ENCODE measurements around the gene ZFHX3.

Gene ZFHX3

DNA sequence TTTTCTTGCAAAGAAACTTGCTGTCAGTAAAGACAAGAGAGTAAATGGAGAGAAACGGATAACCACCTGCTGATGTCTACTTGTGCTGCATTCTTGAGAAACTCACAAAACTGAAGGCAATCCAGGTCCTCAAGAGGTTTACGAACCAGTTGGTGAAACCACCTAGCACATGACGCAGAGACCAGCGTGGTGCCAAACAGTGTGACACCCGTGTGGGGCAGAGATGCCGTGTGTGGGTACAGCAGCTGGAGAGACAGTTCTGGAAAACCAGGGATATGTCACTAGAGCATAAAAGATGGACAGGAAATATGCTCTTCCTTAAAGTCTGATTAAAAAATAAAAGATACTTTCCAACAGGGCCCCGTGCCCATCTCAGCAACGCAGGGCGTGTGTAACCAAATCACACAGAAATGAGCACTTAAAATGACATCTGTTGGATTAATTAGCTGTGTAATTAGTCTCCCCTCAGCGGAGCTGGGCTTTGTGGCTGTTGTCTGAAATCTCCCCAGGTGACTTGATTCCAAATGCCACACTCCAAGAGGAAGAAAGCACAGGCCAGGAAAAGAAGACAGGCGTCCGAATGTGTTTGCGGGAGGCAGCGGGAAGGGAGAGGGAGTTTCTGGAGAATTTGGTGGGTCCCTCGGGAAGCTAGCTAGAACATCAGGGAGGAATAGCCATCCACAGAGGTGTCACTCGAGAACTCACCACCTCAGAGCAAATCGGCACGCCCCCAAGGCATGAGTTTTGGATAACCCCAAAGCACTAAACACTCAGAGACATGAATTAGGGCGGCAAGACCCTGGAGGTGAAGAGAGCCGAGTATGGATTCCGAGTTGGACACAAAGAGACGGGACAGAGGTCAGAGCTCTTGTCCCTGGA is 109.8 kb downstream of the ZFHX3 start:
- CTCF ChIA-PET, result interaction anchor here (0.6 kb wide), 1 partner anchor 12 kb away, joined by 3 read pairs; no protein-coding TSS in a partner anchor
- Mint-ChIP-seq H3K36me3 (no peaks in the 10 kb centered on the region), H3K27me3 (peaks cover 9% of the 10 kb centered on the region)

DNA sequence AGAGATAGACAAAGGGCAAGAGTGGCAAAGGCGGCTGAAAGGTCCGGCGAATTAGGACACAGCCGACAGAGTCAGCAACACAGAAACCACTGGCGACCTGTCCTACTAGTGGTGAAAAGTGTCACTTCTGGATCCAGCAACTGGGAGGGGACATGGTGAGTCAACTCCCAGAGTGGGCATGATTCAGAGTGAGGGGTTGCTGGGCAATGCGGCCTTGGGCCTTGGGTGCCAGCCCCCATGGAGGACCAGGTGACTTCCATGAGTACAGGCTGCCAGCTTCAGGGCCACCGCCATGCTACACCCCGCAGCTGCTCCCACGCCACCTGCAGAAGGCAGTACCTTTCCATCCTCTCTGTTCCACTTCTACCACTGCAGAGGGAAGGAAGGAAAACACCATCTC is 110.6 kb downstream of the ZFHX3 start:
- Mint-ChIP-seq H3K4me3 (no peak overlapping the region), H3K36me3 (no peaks in the 10 kb centered on the region), H3K27me3 (peaks cover 9% of the 10 kb centered on the region), H3K4me1 (peaks cover 8% of the 10 kb centered on the region), H3K27ac (no peak overlapping the region), H3K9me3 (no peaks in the 10 kb centered on the region)
- CTCF ChIA-PET, result no interaction called here
- DNase-seq, result no peak

More for the DNA sequence above, 109.8 kb downstream of the ZFHX3 start:
- DNase-seq, result no peak
- Mint-ChIP-seq H3K4me1 (peaks cover under 1% of the 10 kb centered on the region), H3K27ac (no peak overlapping the region), H3K4me3 (no peak overlapping the region), H3K9me3 (no peaks in the 10 kb centered on the region)

DNA sequence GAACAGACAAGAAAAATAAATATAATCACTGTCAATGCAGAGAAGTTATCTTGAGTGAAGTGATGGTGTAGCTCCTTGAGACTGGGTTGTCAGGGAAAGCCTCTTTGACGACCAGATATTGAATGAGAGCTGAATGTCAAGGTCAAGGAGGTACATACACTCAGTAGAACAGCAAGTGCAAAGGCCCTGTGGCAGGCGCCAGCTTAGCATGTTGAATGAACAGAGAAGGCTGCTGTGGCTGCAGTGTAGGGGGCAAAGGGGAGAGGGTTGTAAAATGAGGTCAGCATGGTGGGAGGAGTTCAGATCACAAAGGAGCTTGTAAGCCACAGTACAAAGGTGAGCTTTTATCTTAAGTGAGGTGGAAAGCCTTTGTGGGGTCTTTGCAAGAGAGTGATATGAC is 111.5 kb downstream of the ZFHX3 start:
- H3K4me3 Mint-ChIP-seq, result no peak overlapping the region
- CTCF ChIA-PET, result no interaction called here
- no peaks in the 10 kb centered on the region for H3K9me3 Mint-ChIP-seq
- H3K27ac Mint-ChIP-seq, result peak overlapping the region; percentile 56
- no peak for DNase-seq
- peaks cover 17% of the 10 kb centered on the region for H3K4me1 Mint-ChIP-seq
- peaks cover 9% of the 10 kb centered on the region for H3K27me3 Mint-ChIP-seq
- H3K36me3 Mint-ChIP-seq, result no peaks in the 10 kb centered on the region

DNA sequence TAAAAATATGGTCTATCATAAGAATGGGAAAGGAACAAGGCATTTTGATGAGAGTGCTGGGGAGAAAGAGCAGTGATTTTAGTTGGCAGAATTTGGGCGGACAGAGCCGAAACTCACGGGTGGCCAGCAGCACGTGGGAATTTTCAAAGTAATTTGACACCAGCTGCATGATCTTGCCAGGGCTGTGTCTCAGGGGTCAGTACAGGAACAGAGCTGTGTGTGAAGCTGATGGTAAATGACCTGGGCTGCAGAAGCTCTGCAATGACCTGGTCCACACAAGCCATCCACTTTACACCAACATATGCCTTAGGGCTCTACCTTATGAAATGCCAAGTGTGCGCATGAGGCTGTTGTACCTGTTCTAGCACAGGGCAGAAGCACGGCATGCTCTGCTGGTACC is 112.0 kb downstream of the ZFHX3 start:
- CTCF ChIA-PET, result no interaction called here
- Mint-ChIP-seq H3K27me3 (peaks cover 9% of the 10 kb centered on the region), H3K27ac (no peak overlapping the region), H3K4me1 (peaks cover 21% of the 10 kb centered on the region), H3K4me3 (no peak overlapping the region), H3K36me3 (no peaks in the 10 kb centered on the region), H3K9me3 (no peaks in the 10 kb centered on the region)
- no peak for DNase-seq

DNA sequence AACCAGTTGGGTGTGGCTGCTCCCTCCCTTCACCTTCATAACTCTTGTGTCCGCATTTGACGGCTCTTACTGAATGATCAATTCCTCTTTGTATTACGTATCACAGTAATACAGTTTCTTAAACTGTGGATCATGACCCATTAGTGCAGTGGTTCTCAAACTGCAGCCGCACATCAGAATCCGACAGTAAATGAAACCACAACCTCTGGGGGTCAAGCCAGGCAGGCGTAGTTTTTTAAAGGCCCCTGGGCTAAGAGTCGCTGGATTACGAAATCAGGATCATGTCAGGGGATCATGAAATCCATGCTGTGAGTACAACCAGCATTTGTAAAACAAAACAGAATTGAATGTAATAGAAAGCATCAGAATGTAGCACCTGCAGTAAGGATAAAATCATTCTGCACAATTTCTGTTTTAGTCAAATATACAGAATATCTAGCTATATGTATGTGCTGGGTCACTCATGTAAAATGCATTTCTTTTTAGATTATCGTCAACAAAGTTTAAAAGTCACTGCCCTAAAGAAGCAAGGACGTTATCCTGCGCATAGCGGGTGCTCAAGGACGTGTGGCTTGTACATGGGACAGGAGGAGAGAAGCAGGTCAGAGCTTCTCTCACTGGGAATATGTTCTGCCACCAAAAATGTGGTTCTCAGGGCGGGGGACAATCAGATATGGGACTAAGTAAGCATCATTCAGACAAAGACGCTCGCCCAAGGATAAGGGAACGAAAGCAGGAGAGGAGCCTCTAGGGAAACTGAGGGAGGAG is 113.1 kb downstream of the ZFHX3 start:
- H3K4me1 Mint-ChIP-seq, result peaks cover 23% of the 10 kb centered on the region
- no peak overlapping the region for H3K27ac Mint-ChIP-seq
- H3K9me3 Mint-ChIP-seq, result no peaks in the 10 kb centered on the region
- H3K27me3 Mint-ChIP-seq, result peaks cover 9% of the 10 kb centered on the region
- no peaks in the 10 kb centered on the region for H3K36me3 Mint-ChIP-seq
- no peak overlapping the region for H3K4me3 Mint-ChIP-seq
- CTCF ChIA-PET, result no interaction called here
- no peak for DNase-seq

DNA sequence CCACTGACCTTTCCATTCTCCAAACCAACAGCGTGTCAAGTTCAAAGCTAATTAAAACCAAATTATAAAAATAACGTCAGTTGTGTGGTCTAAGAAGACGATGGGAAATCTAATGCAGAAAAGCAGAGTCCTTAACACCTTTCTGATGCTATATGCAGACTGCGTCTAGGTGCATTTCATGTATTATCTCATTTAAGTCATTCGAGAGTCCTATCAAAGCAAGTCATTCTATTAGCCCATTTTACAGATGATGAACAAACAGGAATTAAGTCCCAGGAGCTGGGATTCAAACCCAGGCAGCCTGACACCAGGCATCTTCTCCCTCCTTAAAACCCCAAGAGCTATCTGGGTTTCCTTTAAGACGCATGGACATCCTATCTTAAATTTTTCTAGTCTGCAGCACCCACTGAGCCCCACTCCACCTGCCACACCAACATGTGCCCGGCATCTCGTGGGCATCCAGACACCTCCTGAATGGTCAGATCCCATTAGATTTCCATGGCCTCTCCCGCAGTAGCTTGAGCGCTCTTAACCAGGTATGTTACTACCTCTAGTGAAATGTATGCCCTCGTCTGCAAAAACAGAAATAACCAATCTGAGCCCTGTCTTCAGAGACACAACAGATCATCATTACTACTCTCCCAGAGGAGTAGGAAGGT is 115.1 kb downstream of the ZFHX3 start:
- CTCF ChIA-PET, result interaction anchor here (0.6 kb wide), 1 partner anchor 29 kb away, joined by 3 read pairs; no protein-coding TSS in a partner anchor
- Mint-ChIP-seq H3K9me3 (no peaks in the 10 kb centered on the region), H3K27ac (no peak overlapping the region), H3K4me3 (no peak overlapping the region), H3K4me1 (peaks cover 23% of the 10 kb centered on the region), H3K36me3 (no peaks in the 10 kb centered on the region), H3K27me3 (peaks cover 5% of the 10 kb centered on the region)
- no peak for DNase-seq

DNA sequence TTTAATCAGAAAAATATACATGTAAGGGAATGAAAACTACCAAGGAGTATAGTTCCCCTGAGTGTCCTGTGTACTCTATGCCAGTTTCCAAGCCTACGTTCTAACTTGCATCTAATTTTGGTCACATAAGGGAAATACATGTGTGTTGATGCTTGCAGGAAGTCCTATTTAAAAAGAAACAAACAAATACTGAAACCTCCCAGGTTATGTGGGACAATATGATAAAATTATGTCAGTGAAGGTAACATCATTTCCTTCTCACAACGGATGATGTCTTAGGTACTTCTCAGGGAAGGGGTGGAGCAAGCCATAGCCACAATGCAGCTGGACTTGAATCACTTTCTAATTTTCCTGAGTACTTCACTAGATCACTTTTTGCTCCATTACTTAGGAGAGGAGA is 115.9 kb downstream of the ZFHX3 start:
- Mint-ChIP-seq H3K27me3 (peaks cover 4% of the 10 kb centered on the region), H3K4me3 (no peak overlapping the region), H3K27ac (peak overlapping the region; percentile 72), H3K4me1 (peaks cover 25% of the 10 kb centered on the region), H3K36me3 (no peaks in the 10 kb centered on the region), H3K9me3 (no peaks in the 10 kb centered on the region)
- CTCF ChIA-PET, result no interaction called here
- DNase-seq, result no peak

DNA sequence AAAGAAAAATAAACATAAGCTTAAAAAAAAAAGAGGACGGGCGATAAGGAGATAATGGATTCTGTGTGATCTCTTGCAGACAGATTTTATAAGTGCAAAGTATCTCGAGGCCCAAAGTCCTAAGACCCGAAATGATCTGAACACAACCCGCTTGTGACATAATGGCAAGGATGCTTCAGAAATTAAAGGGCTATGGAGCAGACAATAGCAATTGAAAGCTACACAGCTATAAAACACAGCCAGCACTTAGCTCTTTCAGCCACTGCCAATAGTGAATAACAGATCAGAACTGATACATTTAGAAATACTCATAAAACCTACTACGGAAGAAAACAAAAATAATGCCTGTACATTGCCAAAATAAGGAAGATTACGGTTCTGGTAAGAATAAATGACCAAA is 117.5 kb downstream of the ZFHX3 start:
- H3K27me3 Mint-ChIP-seq, result peaks cover 3% of the 10 kb centered on the region

DNA sequence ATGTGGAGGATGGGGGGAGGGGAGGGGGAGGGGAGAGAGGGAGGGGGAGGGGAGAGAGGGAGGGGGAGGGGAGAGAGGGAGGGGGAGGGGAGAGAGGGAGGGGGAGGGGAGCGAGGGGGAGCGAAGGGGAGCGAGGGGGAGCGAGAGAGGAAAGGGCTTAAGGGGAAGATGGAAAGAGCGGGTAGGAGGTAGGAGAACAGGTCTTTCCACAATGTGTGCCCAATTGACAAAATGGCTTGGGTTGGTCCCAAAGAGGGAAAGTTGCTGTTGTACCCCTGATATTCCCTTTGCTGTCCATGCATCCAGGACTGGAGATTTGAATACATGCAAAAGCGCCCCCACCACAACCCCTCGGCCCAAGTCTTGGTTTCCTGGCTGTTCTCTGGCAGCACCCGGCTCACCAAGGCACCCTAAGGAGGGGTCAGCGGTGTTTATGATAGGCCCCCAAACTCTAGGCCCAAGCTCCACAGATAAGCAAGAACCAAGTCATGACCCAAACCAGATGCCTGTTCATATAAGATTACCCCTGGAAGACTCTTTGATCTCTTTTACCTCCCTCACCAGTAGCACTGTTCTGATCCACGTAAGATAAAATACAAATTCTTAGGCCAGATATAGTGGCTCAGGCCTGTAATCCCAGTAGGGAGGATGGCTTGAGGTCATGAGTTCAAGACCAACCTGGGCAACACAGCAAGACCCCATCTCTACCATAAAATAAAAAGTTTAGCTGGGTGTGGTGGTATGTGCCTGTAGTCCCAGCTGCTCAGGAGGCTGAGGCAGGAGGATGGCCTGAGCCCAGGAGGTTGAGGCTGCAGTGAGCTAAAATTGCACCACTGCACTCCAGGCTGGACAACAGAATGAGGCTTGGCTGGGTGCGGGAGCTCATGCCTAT is 119.6 kb downstream of the ZFHX3 start:
- Mint-ChIP-seq H3K27ac (no peak overlapping the region), H3K4me1 (peaks cover 30% of the 10 kb centered on the region), H3K36me3 (peaks cover 1% of the 10 kb centered on the region), H3K4me3 (no peak overlapping the region), H3K9me3 (no peaks in the 10 kb centered on the region), H3K27me3 (peaks cover 3% of the 10 kb centered on the region)
- CTCF ChIA-PET, result interaction anchor here (1.3 kb wide), 1 partner anchor 71 kb away, joined by 4 read pairs; no protein-coding TSS in a partner anchor
- no peak for DNase-seq

More for the DNA sequence above, 117.5 kb downstream of the ZFHX3 start:
- H3K4me1 Mint-ChIP-seq, result peaks cover 25% of the 10 kb centered on the region
- H3K9me3 Mint-ChIP-seq, result no peaks in the 10 kb centered on the region
- CTCF ChIA-PET, result no interaction called here
- H3K36me3 Mint-ChIP-seq, result no peaks in the 10 kb centered on the region
- no peak for DNase-seq
- no peak overlapping the region for H3K27ac Mint-ChIP-seq
- H3K4me3 Mint-ChIP-seq, result no peak overlapping the region

DNA sequence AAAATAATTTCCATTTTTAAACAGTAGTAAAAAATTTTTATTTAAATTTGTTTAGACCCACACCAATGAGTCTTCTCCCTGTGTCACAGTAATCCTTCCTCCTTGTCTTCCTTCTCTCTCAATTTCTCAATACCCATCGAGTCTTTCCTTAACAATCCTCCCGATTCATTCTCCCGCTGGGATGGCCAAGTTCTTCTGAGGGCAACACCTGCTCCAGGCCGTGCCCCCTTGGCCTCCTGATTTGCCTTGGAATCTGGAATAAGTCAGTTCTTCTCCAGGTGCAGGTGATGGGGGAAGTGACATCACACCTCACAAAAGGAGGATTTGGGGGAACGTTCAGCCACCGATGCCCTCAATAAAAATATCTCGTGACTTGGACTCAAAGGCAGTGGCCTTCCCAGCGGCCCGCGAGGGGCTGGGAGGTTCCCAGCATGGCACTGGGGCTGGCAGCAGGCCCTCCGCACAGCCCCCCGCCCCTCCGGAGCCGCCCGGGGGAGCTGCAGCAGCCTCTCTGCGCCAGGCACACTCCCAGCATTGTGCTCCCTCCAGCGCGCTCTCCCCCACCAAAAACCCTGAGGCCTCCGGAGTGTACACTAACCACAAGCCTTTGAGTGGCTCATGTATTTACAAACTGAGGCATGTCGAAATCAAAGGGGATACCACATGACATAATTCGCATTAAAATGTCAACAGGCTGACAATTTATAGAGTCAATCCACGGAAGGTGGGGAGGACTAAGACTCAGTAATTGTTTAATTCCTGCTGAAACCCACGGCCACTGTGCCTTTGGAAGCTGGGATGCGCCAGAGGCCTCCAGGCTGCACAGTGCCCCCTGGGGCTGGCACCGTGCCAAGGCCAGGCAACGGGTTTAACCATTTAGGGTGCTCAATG is 120.5 kb downstream of the ZFHX3 start:
- CTCF ChIA-PET, result no interaction called here
- no peak overlapping the region for H3K27ac Mint-ChIP-seq
- H3K27me3 Mint-ChIP-seq, result peaks cover 3% of the 10 kb centered on the region
- no peak overlapping the region for H3K4me3 Mint-ChIP-seq
- peaks cover under 1% of the 10 kb centered on the region for H3K9me3 Mint-ChIP-seq
- no peak for DNase-seq
- H3K36me3 Mint-ChIP-seq, result peaks cover 1% of the 10 kb centered on the region
- peaks cover 28% of the 10 kb centered on the region for H3K4me1 Mint-ChIP-seq

DNA sequence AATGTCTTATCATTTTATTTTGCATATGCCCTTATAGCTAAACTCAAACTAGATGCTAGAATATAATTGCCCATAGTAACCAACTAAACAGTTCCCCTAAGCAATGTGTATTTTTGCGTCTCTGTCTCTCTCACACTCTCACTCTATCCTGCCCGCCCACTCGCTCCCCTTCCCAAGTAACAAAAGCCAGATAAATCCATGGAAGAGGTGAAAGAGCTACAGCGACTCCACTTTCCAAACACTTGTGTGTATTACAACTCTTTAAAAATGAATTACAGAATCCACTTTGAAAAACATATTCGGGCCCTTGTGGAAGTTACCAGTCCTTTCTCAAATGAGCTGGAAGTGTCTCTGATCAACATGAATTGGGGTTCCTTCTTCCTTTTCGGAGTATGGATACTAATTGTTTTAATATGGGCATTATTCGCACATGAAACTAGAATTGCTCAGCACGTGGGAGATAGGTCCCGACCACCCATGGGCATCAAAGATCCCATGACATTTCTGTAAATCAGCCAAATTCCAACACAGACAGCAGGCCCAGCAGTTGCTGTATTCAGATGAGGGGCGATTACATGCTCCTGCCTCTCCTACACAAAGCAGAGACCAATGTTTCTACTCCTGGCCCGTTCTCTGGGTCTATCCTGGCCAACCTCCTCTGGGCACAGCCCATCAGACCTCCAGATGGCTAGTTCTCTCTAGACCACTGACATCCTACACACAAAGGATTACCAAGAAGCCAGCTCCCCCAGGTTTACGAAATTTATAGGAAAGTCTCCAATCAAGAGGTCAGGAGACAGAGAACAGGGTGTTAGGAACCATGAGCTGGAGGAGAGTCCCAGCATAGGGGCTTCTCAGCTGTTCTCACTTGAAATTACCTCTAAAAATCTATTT is 121.5 kb downstream of the ZFHX3 start:
- Mint-ChIP-seq H3K27me3 (peaks cover 3% of the 10 kb centered on the region), H3K4me3 (no peak overlapping the region), H3K4me1 (peaks cover 28% of the 10 kb centered on the region), H3K36me3 (peaks cover 2% of the 10 kb centered on the region), H3K27ac (no peak overlapping the region), H3K9me3 (peaks cover 6% of the 10 kb centered on the region)
- CTCF ChIA-PET, result interaction anchor here (0.7 kb wide), 1 partner anchor 12 kb away, joined by 3 read pairs; no protein-coding TSS in a partner anchor
- no peak for DNase-seq

DNA sequence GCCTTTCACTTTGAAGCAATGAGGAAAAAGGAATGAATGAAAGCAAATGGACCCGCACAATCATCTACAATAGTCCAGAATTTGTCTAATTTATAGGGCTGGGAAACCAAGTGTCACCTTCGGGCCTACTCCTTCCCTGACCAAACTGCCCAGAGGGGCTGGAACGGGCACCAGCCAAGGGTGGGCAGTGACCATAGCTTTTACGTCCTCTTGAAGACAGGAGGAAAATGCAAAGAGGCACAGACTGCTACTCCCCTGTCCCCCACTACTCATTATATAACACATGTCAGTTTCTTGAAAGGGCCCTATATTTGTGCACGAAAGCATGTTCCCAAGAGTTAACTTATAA is 122.3 kb downstream of the ZFHX3 start:
- Mint-ChIP-seq H3K27ac (no peak overlapping the region), H3K9me3 (peaks cover 6% of the 10 kb centered on the region), H3K4me3 (no peak overlapping the region), H3K27me3 (peaks cover 3% of the 10 kb centered on the region), H3K4me1 (peaks cover 32% of the 10 kb centered on the region), H3K36me3 (peaks cover 3% of the 10 kb centered on the region)
- no peak for DNase-seq
- CTCF ChIA-PET, result no interaction called here
